Vagina (tissue), 2 donors: Measurements from ENCODE around the gene CACNA1H. TPM values are rescaled to one million over a fixed set of nuclear protein-coding genes. Genes with fewer than 3 reads are reported as not detected.
A peak's percentile ranks its signal among the peaks of the same experiment; 100 is the strongest.

Experiments
- DNase-seq, 2 donors: peaks; one replicate each; pipeline ENCODE4 v3.0.0-alpha.2; 2017; ENCODE audit errors: extremely low spot score in 2 of 2
- H3K27ac ChIP-seq: fragments of 200-600 bp; sonication (generic); one replicate; pipeline ENCODE4 v1.5.1; 2019
- H3K27me3 ChIP-seq: fragments of 200-600 bp; sonication (generic); one replicate; pipeline ENCODE4 v1.5.1; 2019
- H3K36me3 ChIP-seq, 2 donors: fragments of 200-600 bp; sonication (generic); one replicate each; pipeline ENCODE4 v1.5.1; 2017 to 2019
- H3K4me1 ChIP-seq: fragments of 200-600 bp; sonication (generic); one replicate; pipeline ENCODE4 v1.5.1; 2019
- H3K4me3 ChIP-seq, 2 donors: fragments of 200-600 bp; sonication (generic); 1 replicate in 1 of 2; 2 replicates in 1 of 2; pipeline ENCODE4 v1.5.1; 2016 to 2019
- H3K9me3 ChIP-seq: fragments of 200-600 bp; sonication (generic); one replicate; pipeline ENCODE4 v1.5.1; 2019
- CTCF ChIP-seq, 3 experiments: fragments of 450-650 bp in 2 of 3; fragments of 200-600 bp in 1 of 3; sonication (generic) in 1 of 3; IDR thresholded peaks; one replicate each; pipeline ENCODE4 v1.5.1; 2017 to 2019; ENCODE audit warnings: antibody characterized with exemption in 3 of 3, mild to moderate bottlenecking in 2 of 3, moderate library complexity in 2 of 3
- POLR2A ChIP-seq, 2 donors: fragments of 450-650 bp; IDR thresholded peaks; one replicate each; pipeline ENCODE4 v1.6.1; 2017; ENCODE audit warnings: antibody characterized with exemption in 2 of 2, mild to moderate bottlenecking in 2 of 2, moderate library complexity in 2 of 2
- POLR2AphosphoS5 ChIP-seq, 2 donors: sonication (generic); formaldehyde crosslinking; IDR thresholded peaks; one replicate each; pipeline ENCODE4 v1.9.0; 2017; ENCODE audit warnings: antibody characterized with exemption in 2 of 2, mild to moderate bottlenecking in 2 of 2, low read depth in 1 of 2; ENCODE audit not compliant: insufficient read depth in 1 of 2
- intact Hi-C: fragments of 100-400 bp; cut with DNase I; formaldehyde crosslinking; loops from one replicate; pipeline ENCODE4 v1.15.1; 2023
- total RNA-seq: library from RNA; depleted of rRNA; stranded (reverse); fragments of >200 nt; gene quantifications from one replicate; pipeline ENCODE4 v1.2.3, GENCODE V29; 2016

CACNA1H gene
- total RNA-seq, 1 donor from 2014 or later = 10.8 TPM

GRCh38 chr16:1151424-1152122 lies 1.3 kb upstream of the CACNA1H start:
- H3K4me3 ChIP-seq = no peak overlapping the region

DNA sequence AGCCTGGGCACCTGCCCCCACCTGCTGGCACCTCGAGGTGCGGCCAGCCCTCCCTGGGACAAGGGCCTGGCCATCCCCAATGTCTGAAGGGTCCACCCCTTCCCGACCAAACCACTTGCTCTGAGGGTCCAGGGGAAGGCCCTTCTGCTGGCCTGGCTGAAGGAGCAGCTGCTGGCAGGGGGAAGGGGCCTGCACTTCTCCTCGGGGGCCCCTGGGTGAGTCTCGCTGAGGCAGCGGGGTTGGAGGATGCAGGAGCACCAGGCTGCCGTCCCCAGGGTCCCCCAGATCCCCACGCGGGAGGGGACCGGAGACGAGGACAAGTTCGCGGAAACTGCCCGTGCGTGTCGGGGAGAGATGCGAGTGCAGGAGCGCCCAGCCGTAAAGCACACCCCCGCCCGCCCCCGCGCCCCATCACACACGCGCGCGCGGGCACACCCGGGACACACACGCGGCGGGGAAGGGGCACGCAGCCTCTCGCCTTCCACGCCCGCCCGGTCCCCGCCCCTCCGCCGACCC lies 725 bp upstream of the CACNA1H start:
- H3K4me3 ChIP-seq = peak overlapping the region; percentile 38 to 54
- no peak for DNase-seq
- H3K27ac ChIP-seq = no peak overlapping the region
- intact Hi-C loops = loop anchor here (10.0 kb wide), 1 partner anchor 893 kb away; the partner anchor contains the start of genes NTHL1 and TSC2
- no peaks in the 10 kb centered on the region for H3K9me3 ChIP-seq
- H3K4me1 ChIP-seq = peaks cover 25% of the 10 kb centered on the region
- H3K27me3 ChIP-seq = peaks cover 11% of the 10 kb centered on the region
- TF ChIP-seq POLR2A (IDR thresholded peaks at IDR 0.05) = no peak
- no peak for TF ChIP-seq POLR2AphosphoS5 (IDR thresholded peaks at IDR 0.05; ENCODE audit: insufficient read depth in 1 of 2, low read depth in 1 of 2)
- H3K36me3 ChIP-seq = no peaks in the 10 kb centered on the region

More at GRCh38 chr16:1151424-1152122, 1.3 kb upstream of the CACNA1H start:
- TF ChIP-seq POLR2A (IDR thresholded peaks at IDR 0.05) (no peak), CTCF (IDR thresholded peaks at IDR 0.05) (no peak), POLR2AphosphoS5 (IDR thresholded peaks at IDR 0.05; ENCODE audit: insufficient read depth in 1 of 2, low read depth in 1 of 2) (no peak)
- Histone ChIP-seq H3K9me3 (no peaks in the 10 kb centered on the region), H3K27ac (no peak overlapping the region), H3K36me3 (no peaks in the 10 kb centered on the region), H3K27me3 (peaks cover 11% of the 10 kb centered on the region), H3K4me1 (peaks cover 19% of the 10 kb centered on the region)
- intact Hi-C loops = loop anchor here (10.0 kb wide), 1 partner anchor 893 kb away; the partner anchor contains the start of genes NTHL1 and TSC2
- no peak for DNase-seq

- H3K9me3 ChIP-seq = no peaks in the 10 kb centered on the region
- TF ChIP-seq POLR2AphosphoS5 (IDR thresholded peaks at IDR 0.05; ENCODE audit: insufficient read depth in 1 of 2, low read depth in 1 of 2) (no peak), POLR2A (IDR thresholded peaks at IDR 0.05) (no peak), CTCF (IDR thresholded peaks at IDR 0.05) (no peak)
- H3K27ac ChIP-seq = peak overlapping the region; percentile 54
- H3K36me3 ChIP-seq = no peaks in the 10 kb centered on the region
- peaks cover 25% of the 10 kb centered on the region for H3K4me1 ChIP-seq
- intact Hi-C loops = loop anchor here (10.0 kb wide), 1 partner anchor 891 kb away; the partner anchor contains the start of genes NTHL1 and TSC2
- H3K27me3 ChIP-seq = peaks cover 11% of the 10 kb centered on the region
- H3K4me3 ChIP-seq = peak overlapping the region; percentile 34 to 55
- no peak for DNase-seq
Observed at GRCh38 chr16:1153480-1154160, 714 bp downstream of the CACNA1H start.

DNA sequence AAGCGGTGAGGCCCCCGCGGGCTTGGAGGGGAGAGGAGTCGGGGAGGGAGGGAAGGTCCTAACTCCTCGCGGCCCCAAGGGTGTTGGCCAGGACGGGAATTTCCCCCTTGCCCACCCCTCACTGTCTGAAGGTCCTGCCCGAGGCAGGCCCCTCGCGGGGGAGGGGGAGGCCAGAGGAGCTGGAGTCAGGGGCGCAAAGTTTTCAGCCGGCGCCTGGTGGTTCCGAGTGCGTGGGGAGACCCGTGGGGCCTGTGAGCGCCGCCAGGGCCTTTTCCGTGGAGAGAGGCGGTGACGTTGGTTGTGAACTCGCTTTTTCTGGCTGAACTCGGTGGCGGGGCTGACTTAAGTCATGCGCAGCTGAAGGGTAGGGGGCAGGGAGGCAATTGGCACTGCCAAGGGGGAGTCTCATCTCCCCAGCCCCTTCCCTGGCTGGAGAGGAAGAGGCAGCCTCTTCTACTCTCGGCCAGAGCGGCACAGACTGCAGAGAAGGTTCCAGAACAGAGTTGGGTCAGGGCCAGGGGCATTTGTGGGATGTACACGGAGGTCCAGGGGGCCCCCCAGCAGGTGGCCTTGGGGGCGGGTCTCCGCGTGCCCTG lies 1.5 kb downstream of the CACNA1H start:
- H3K27ac ChIP-seq = peak overlapping the region; percentile 54
- intact Hi-C loops = loop anchor here (10.0 kb wide), 1 partner anchor 890 kb away; the partner anchor contains the start of genes NTHL1 and TSC2
- no peaks in the 10 kb centered on the region for H3K36me3 ChIP-seq
- H3K27me3 ChIP-seq = peaks cover 11% of the 10 kb centered on the region
- H3K4me3 ChIP-seq = peak overlapping the region; percentile 34 to 55
- H3K4me1 ChIP-seq = peaks cover 32% of the 10 kb centered on the region
- no peak for TF ChIP-seq CTCF (IDR thresholded peaks at IDR 0.05)
- TF ChIP-seq POLR2AphosphoS5 (IDR thresholded peaks at IDR 0.05; ENCODE audit: insufficient read depth in 1 of 2, low read depth in 1 of 2) = peak in 1 of 2 donors; percentile 59
- no peaks in the 10 kb centered on the region for H3K9me3 ChIP-seq
- no peak for DNase-seq

GRCh38 chr16:1154887-1155331 lies 2.0 kb downstream of the CACNA1H start:
- Histone ChIP-seq H3K27ac (peak overlapping the region; percentile 54), H3K4me1 (peaks cover 37% of the 10 kb centered on the region), H3K9me3 (no peaks in the 10 kb centered on the region), H3K4me3 (peak overlapping the region; percentile 34 to 55), H3K27me3 (peaks cover 11% of the 10 kb centered on the region), H3K36me3 (no peaks in the 10 kb centered on the region)
- DNase-seq = no peak
- intact Hi-C loops = loop anchor here (10.0 kb wide), 1 partner anchor 890 kb away; the partner anchor contains the start of genes NTHL1 and TSC2
- TF ChIP-seq POLR2A (IDR thresholded peaks at IDR 0.05) = no peak
- no peak for TF ChIP-seq CTCF (IDR thresholded peaks at IDR 0.05)
- no peak for TF ChIP-seq POLR2AphosphoS5 (IDR thresholded peaks at IDR 0.05; ENCODE audit: insufficient read depth in 1 of 2, low read depth in 1 of 2)
